ENCODE measurements around the gene MIOX. TPM values are rescaled to one million over a fixed set of nuclear protein-coding genes. Genes with fewer than 3 reads are reported as not detected.

MIOX gene
- total and polyA plus RNA-seq, 2 of the 13 experiments (the other 11 are each of a cell fraction or from before 2014, with no cell fraction given): 1.5 to 2.9 TPM

DNA sequence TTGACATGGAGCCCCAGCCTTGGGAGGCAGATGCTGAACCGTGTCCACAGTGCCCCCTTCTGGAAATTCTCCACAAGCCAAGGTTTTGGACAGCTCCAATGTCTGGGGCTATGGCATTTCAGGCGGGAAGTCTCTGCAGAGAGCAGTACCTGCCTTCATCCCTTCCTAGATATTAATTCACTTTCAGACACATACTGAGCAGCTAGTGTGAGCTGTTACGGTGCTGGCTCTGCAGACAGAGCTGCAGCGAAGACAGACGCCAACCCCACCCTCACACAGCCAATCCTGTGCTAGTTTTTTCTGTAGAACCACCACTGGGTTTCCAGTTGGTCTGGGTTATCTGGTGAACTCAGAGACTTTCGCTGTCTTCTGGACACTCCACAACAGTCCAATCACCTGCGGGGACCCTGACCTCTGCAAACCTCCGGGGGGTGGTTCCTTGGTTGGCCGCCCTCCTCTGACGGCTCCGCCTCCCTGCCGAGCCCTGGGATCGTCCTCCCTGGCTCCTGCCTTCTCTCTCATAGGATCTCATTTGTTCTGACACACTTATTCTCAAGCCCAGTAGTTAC is 11.7 kb downstream of the MIOX start (continued):
- TF ChIP-seq, protein P1, sequence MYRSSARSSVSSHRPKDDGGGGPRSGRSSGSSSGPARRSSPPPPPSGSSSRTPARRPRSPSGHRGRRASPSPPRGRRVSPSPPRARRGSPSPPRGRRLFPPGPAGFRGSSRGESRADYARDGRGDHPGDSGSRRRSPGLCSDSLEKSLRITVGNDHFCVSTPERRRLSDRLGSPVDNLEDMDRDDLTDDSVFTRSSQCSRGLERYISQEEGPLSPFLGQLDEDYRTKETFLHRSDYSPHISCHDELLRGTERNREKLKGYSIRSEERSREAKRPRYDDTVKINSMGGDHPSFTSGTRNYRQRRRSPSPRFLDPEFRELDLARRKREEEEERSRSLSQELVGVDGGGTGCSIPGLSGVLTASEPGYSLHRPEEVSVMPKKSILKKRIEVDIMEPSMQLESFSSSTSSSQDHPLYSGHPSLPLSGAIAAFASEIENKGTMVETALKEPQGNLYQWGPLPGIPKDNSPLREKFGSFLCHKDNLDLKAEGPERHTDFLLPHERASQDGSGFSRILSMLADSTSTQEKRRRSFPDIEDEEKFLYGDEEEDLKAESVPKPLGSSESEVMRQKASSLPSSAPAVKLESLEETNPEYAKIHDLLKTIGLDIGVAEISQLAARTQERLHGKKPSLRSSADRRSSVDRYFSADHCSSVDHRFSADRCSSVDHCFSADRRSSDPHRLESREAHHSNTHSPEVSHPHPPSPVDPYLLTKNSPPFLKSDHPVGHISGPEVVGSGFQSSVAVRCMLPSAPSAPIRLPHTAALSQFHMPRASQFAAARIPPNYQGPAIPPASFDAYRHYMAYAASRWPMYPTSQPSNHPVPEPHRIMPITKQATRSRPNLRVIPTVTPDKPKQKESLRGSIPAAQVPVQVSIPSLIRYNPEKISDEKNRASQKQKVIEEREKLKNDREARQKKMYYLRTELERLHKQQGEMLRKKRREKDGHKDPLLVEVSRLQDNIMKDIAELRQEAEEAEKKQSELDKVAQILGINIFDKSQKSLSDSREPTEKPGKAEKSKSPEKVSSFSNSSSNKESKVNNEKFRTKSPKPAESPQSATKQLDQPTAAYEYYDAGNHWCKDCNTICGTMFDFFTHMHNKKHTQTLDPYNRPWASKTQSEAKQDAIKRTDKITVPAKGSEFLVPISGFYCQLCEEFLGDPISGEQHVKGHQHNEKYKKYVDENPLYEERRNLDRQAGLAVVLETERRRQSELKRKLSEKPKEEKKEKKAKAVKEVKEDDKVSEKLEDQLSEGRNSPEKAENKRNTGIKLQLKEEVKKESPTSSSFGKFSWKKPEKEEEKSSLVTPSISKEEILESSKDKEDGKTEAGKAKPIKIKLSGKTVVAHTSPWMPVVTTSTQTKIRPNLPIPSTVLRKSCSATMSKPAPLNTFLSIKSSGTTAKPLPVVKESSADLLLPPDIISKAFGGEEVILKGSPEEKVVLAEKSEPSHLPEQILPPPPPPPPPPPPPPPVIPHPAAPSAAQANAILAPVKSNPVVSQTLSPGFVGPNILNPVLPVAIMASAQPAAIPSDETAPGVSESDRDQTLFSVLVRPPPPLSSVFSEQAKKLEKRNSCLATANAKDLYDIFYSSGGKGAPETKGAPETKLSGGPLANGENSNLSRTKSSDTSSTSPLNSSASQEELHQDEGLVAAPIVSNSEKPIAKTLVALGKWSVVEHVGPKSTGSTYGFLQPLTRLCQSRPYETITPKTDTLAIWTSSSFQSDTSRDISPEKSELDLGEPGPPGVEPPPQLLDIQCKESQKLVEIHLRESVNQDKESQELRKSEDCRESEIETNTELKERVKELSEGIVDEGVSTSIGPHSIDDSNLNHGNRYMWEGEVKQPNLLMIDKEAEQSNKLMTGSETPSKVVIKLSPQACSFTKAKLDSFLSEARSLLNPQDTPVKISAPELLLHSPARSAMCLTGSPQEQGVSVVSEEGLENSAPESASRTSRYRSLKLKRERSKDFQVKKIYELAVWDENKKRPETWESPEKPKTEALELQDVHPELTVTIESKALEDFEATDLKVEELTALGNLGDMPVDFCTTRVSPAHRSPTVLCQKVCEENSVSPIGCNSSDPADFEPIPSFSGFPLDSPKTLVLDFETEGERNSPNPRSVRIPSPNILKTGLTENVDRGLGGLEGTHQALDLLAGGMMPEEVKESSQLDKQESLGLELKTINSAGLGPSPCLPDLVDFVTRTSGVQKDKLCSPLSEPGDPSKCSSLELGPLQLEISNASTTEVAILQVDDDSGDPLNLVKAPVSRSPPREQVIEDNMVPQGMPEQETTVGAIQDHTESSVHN (CRISPR knock-in tag; IDR thresholded peaks at IDR 0.05): no peak
- TF ChIP-seq SPEN (CRISPR knock-in tag; IDR thresholded peaks at IDR 0.05; ENCODE audit: low read depth) (no peak), ZSCAN12 (CRISPR knock-in tag; IDR thresholded peaks at IDR 0.05) (no peak), NCOA2 (CRISPR knock-in tag; IDR thresholded peaks at IDR 0.05) (0 out of 2 replicates have a peak, but pooled peaks have one; percentile 14), ETV5 (CRISPR knock-in tag; IDR thresholded peaks at IDR 0.05; ENCODE audit: borderline replicate concordance) (no peak), ZBTB38 (CRISPR knock-in tag; IDR thresholded peaks at IDR 0.05) (no peak)
- TF ChIP-seq, protein P2, sequence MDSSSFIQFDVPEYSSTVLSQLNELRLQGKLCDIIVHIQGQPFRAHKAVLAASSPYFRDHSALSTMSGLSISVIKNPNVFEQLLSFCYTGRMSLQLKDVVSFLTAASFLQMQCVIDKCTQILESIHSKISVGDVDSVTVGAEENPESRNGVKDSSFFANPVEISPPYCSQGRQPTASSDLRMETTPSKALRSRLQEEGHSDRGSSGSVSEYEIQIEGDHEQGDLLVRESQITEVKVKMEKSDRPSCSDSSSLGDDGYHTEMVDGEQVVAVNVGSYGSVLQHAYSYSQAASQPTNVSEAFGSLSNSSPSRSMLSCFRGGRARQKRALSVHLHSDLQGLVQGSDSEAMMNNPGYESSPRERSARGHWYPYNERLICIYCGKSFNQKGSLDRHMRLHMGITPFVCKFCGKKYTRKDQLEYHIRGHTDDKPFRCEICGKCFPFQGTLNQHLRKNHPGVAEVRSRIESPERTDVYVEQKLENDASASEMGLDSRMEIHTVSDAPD (CRISPR knock-in tag; IDR thresholded peaks at IDR 0.05): 0 out of 2 replicates have a peak, but pooled peaks have one; percentile 31
- TF ChIP-seq, protein P3, sequence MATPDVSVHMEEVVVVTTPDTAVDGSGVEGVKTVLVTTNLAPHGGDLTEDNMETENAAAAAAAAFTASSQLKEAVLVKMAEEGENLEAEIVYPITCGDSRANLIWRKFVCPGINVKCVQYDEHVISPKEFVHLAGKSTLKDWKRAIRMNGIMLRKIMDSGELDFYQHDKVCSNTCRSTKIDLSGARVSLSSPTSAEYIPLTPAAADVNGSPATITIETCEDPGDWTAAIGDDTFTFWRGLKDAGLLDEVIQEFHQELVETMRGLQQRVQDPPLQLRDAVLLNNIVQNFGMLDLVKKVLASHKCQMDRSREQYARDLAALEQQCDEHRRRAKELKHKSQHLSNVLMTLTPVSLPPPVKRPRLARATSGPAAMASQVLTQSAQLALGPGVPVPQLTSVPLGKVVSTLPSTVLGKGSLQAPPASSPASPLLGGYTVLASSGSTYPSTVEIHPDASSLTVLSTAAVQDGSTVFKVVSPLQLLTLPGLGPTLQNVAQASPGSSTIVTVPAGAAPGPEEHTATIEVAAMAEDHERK (CRISPR knock-in tag; IDR thresholded peaks at IDR 0.05; ENCODE audit: low read depth): no peak
- TF ChIP-seq, protein P4, sequence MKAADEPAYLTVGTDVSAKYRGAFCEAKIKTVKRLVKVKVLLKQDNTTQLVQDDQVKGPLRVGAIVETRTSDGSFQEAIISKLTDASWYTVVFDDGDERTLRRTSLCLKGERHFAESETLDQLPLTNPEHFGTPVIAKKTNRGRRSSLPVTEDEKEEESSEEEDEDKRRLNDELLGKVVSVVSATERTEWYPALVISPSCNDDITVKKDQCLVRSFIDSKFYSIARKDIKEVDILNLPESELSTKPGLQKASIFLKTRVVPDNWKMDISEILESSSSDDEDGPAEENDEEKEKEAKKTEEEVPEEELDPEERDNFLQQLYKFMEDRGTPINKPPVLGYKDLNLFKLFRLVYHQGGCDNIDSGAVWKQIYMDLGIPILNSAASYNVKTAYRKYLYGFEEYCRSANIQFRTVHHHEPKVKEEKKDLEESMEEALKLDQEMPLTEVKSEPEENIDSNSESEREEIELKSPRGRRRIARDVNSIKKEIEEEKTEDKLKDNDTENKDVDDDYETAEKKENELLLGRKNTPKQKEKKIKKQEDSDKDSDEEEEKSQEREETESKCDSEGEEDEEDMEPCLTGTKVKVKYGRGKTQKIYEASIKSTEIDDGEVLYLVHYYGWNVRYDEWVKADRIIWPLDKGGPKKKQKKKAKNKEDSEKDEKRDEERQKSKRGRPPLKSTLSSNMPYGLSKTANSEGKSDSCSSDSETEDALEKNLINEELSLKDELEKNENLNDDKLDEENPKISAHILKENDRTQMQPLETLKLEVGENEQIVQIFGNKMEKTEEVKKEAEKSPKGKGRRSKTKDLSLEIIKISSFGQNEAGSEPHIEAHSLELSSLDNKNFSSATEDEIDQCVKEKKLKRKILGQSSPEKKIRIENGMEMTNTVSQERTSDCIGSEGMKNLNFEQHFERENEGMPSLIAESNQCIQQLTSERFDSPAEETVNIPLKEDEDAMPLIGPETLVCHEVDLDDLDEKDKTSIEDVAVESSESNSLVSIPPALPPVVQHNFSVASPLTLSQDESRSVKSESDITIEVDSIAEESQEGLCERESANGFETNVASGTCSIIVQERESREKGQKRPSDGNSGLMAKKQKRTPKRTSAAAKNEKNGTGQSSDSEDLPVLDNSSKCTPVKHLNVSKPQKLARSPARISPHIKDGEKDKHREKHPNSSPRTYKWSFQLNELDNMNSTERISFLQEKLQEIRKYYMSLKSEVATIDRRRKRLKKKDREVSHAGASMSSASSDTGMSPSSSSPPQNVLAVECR (CRISPR knock-in tag; IDR thresholded peaks at IDR 0.05; ENCODE audit: borderline replicate concordance): peak; percentile 66; the same call in 1 of the 2 replicates
- TF ChIP-seq, protein P5, sequence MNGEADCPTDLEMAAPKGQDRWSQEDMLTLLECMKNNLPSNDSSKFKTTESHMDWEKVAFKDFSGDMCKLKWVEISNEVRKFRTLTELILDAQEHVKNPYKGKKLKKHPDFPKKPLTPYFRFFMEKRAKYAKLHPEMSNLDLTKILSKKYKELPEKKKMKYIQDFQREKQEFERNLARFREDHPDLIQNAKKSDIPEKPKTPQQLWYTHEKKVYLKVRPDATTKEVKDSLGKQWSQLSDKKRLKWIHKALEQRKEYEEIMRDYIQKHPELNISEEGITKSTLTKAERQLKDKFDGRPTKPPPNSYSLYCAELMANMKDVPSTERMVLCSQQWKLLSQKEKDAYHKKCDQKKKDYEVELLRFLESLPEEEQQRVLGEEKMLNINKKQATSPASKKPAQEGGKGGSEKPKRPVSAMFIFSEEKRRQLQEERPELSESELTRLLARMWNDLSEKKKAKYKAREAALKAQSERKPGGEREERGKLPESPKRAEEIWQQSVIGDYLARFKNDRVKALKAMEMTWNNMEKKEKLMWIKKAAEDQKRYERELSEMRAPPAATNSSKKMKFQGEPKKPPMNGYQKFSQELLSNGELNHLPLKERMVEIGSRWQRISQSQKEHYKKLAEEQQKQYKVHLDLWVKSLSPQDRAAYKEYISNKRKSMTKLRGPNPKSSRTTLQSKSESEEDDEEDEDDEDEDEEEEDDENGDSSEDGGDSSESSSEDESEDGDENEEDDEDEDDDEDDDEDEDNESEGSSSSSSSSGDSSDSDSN (CRISPR knock-in tag; IDR thresholded peaks at IDR 0.05): peak; percentile 24
